ENCODE measurements around the gene TOLLIP. TPM values are rescaled to one million over a fixed set of nuclear protein-coding genes. Genes with fewer than 3 reads are reported as not detected.

The TOLLIP gene
- total RNA-seq, 4 donors from 2014 or later: 114 to 167 (median 129) TPM

DNA sequence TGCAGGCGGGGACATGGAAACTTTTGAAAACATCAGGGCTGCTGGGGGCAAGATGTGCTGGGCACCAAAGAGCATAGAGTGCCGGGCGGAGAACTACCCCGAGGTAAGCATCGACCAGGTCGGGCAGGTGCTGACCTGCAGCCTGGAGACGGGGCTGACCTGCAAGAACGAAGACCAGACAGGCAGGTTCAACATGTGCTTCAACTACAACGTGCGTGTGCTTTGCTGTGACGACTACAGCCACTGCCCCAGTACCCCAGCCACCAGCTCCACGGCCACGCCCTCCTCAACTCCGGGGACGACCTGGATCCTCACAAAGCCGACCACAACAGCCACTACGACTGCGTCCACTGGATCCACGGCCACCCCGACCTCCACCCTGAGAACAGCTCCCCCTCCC, 67.1 kb downstream of the TOLLIP start:
- 82 to 84% methylated on average over 17 to 20 of the region's 20 CpGs for WGBS, 2 donors
- no peak overlapping the region for H3K4me3 ChIP-seq (ENCODE audit: low read depth, poor library complexity, severe bottlenecking)
- intact Hi-C loops (cut with DNase I; ENCODE audit: low total_unique reads): no loop called here
- DNase-seq (ENCODE audit: low spot score in 2 of 2): no peak
- TF ChIP-seq, protein P1, sequence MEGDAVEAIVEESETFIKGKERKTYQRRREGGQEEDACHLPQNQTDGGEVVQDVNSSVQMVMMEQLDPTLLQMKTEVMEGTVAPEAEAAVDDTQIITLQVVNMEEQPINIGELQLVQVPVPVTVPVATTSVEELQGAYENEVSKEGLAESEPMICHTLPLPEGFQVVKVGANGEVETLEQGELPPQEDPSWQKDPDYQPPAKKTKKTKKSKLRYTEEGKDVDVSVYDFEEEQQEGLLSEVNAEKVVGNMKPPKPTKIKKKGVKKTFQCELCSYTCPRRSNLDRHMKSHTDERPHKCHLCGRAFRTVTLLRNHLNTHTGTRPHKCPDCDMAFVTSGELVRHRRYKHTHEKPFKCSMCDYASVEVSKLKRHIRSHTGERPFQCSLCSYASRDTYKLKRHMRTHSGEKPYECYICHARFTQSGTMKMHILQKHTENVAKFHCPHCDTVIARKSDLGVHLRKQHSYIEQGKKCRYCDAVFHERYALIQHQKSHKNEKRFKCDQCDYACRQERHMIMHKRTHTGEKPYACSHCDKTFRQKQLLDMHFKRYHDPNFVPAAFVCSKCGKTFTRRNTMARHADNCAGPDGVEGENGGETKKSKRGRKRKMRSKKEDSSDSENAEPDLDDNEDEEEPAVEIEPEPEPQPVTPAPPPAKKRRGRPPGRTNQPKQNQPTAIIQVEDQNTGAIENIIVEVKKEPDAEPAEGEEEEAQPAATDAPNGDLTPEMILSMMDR (IDR thresholded peaks at IDR 0.05): no peak
- no peak for TF ChIP-seq POLR2A (IDR thresholded peaks at IDR 0.05)

DNA sequence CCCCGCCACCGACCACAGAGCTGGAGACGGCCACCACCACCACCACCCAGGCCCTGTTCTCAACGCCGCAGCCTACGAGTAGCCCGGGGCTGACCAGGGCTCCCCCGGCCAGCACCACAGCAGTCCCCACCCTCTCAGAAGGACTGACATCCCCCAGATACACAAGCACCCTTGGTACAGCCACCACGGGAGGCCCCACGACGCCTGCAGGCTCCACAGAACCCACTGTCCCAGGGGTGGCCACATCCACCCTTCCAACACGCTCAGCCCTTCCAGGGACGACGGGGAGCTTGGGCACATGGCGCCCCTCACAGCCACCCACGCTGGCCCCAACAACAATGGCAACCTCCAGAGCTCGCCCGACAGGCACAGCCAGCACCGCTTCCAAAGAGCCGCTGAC, 67.7 kb downstream of the TOLLIP start:
- no peak overlapping the region for H3K4me3 ChIP-seq (ENCODE audit: low read depth, poor library complexity, severe bottlenecking)
- WGBS, 2 donors: 95 to 97% methylated on average over 14 to 20 of the region's 20 CpGs
- TF ChIP-seq, protein P1 (IDR thresholded peaks at IDR 0.05): no peak
- TF ChIP-seq POLR2A (IDR thresholded peaks at IDR 0.05): no peak
- intact Hi-C loops (cut with DNase I; ENCODE audit: low total_unique reads): no loop called here
- no peak for DNase-seq (ENCODE audit: low spot score in 2 of 2)

DNA sequence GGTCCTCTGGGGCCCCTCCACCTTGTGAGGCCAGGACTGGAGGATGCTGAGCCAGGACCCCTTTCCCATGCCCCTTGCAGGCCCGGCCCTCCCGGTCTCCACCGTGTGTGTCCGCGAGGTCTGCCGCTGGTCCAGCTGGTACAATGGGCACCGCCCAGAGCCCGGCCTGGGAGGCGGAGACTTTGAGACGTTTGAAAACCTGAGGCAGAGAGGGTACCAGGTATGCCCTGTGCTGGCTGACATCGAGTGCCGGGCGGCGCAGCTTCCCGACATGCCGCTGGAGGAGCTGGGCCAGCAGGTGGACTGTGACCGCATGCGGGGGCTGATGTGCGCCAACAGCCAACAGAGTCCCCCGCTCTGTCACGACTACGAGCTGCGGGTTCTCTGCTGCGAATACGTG, 68.7 kb downstream of the TOLLIP start:
- no peak for DNase-seq (ENCODE audit: low spot score in 2 of 2)
- H3K4me3 ChIP-seq (ENCODE audit: low read depth, poor library complexity, severe bottlenecking): no peak overlapping the region
- TF ChIP-seq, protein P1 (IDR thresholded peaks at IDR 0.05): no peak
- TF ChIP-seq POLR2A (IDR thresholded peaks at IDR 0.05): no peak
- intact Hi-C loops (cut with DNase I; ENCODE audit: low total_unique reads): no loop called here
- WGBS, 2 donors: 90 to 92% methylated on average over 22 to 23 of the region's 25 CpGs

DNA sequence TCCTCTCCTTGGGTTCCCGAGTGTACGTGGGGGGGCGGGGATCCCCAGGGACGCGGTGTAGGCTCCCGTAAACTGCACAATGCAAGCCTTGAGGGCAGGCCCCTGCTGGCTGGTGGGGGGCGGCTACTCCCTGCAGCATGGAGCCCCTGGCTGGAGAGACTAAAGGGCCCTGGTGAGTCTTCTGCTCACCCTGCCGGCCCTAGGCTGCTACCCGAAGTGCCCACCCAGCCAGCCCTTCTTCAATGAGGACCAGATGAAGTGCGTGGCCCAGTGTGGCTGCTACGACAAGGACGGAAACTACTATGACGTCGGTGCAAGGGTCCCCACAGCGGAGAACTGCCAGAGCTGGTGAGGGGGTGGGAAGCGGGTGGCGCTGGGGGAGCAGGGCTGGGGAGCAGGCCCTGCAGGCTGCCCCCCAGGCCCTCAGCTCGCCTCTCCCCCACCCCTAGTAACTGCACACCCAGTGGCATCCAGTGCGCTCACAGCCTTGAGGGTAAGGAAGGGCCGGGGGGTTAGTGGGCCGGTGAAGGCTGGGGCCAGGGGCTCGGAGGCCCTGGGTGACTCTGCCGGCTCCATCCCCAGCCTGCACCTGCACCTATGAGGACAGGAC, 69.7 kb downstream of the TOLLIP start:
- intact Hi-C loops (cut with DNase I; ENCODE audit: low total_unique reads): no loop called here
- no peak for DNase-seq (ENCODE audit: low spot score in 2 of 2)
- H3K4me3 ChIP-seq (ENCODE audit: low read depth, poor library complexity, severe bottlenecking): no peak overlapping the region
- TF ChIP-seq, protein P1 (IDR thresholded peaks at IDR 0.05): no peak
- no peak for TF ChIP-seq POLR2A (IDR thresholded peaks at IDR 0.05)
- 87 to 88% methylated on average over 16 to 23 of the region's 23 CpGs for WGBS, 2 donors

DNA sequence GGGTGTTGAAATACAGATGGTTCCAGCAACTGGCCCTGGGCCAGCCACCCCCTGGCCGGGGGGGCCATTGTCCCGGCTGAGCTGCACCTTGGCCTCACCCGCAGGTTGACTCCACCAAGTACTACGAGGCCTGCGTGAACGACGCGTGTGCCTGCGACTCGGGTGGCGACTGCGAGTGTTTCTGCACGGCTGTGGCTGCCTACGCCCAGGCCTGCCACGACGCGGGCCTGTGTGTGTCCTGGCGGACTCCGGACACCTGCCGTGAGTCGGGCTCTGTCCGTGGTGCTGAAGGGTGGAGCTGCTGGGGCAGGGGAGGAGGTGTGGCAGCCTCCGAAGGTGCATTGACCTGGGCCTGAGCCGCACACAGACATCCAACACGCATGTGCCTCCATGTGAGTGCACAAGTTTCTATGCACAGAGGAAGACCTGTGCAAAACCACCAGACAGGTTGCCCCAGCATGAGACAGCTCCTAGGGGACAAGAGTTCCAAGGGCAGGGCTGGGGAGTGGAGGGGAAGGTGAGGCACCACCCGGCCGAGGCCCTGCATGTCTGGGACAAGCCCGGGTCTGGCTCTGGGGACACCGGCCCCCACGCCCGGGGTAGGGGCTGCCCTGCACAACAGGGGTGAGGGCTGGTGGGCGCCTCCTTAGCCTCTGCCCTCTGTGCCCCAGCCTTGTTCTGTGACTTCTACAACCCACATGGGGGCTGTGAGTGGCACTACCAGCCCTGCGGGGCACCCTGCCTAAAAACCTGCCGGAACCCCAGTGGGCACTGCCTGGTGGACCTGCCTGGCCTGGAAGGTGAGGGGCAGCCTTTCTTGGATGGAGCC, 70.5 kb downstream of the TOLLIP start:
- no peak for TF ChIP-seq POLR2A (IDR thresholded peaks at IDR 0.05)
- TF ChIP-seq, protein P1 (IDR thresholded peaks at IDR 0.05): no peak
- no peak overlapping the region for H3K4me3 ChIP-seq (ENCODE audit: low read depth, poor library complexity, severe bottlenecking)
- intact Hi-C loops (cut with DNase I; ENCODE audit: low total_unique reads): no loop called here
- DNase-seq (ENCODE audit: low spot score in 2 of 2): no peak
- 55 to 64% methylated on average over 15 to 24 of the region's 34 CpGs for WGBS, 2 donors
